ENCODE results near the gene TEX35. TPM values are rescaled to one million over a fixed set of nuclear protein-coding genes. Genes with fewer than 3 reads are reported as not detected.

Gene TEX35
- total and polyA plus RNA-seq, 10 of the 15 experiments (the other 5 are each of a cell fraction or from before 2014, with no cell fraction given): not detected

DNA sequence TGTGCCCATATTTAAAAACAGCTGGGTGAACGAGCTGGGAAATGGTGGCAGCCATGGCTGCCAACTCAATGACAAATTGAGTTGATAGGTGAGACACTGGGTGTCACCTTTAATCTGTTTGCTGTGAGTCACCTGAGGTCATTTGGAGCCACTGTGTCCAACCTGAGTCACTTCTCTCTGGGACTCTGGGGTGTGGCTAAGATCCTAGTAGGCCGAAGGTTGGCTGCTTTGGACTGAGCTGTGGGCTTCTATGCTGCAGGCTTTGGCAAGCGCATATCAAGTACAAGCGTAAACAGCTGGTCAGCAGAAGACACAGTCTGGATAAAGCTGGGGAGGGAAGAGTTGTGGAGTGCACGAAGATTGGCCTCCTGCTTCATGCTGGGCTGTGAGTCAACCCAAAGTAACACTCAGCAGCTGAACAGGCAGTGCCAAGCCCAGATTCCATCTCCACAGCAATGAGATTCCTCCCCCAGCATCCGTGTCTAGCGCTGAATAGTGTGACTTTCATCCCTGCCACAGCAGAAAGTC is 24.0 kb downstream of the TEX35 start:
- no peaks in the 10 kb centered on the region for H3K36me3 ChIP-seq (ENCODE audit: control insufficient read depth in 2 of 2, insufficient read depth in 2 of 2, low read length in 1 of 2)
- H3K9ac ChIP-seq (ENCODE audit: control insufficient read depth, insufficient read depth, low read length): no peak overlapping the region
- H3K4me2 ChIP-seq (ENCODE audit: control insufficient read depth, insufficient read depth): no peak overlapping the region
- 42% methylated on average over 7 of the region's 7 CpGs for WGBS (ENCODE audit: insufficient coverage, insufficient replicate concordance, low lambda C conversion rate, missing lambda C conversion rate)
- H3K27ac ChIP-seq (ENCODE audit: control insufficient read depth, insufficient read depth): no peak overlapping the region
- peaks cover 3% of the 10 kb centered on the region; the same call in 1 of the 2 replicates for H3K4me1 ChIP-seq (ENCODE audit: control insufficient read depth, insufficient read depth, low read length)
- TF ChIP-seq ATF2 (IDR thresholded peaks at IDR 0.05; ENCODE audit: low read length) (no peak), KDM1A (IDR thresholded peaks at IDR 0.05; ENCODE audit: borderline replicate concordance) (no peak), SRF (IDR thresholded peaks at IDR 0.05; ENCODE audit: low read depth in 2 of 2, low read length in 2 of 2) (no peak), RAD51 (IDR thresholded peaks at IDR 0.05) (no peak), EZH2 (IDR thresholded peaks at IDR 0.05; ENCODE audit: borderline replicate concordance, control insufficient read depth, low read depth, low read length) (no peak), CBX3 (IDR thresholded peaks at IDR 0.05; ENCODE audit: borderline replicate concordance, low read depth) (no peak), POLR2A (IDR thresholded peaks at IDR 0.05; ENCODE audit: low read depth, low read length) (no peak)
- TF ChIP-seq, protein P1, sequence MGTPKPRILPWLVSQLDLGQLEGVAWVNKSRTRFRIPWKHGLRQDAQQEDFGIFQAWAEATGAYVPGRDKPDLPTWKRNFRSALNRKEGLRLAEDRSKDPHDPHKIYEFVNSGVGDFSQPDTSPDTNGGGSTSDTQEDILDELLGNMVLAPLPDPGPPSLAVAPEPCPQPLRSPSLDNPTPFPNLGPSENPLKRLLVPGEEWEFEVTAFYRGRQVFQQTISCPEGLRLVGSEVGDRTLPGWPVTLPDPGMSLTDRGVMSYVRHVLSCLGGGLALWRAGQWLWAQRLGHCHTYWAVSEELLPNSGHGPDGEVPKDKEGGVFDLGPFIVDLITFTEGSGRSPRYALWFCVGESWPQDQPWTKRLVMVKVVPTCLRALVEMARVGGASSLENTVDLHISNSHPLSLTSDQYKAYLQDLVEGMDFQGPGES (IDR thresholded peaks at IDR 0.05): no peak
- ChIA-PET POLR2A (no interaction called here), SMC1A (ENCODE audit: uncharacterized antibody, unreplicated experiment) (no interaction called here), RAD21 (ENCODE audit: unreplicated experiment) (interaction anchor here (1.2 kb wide), 1 partner anchor 466 kb away, joined by 4 read pairs; no protein-coding TSS in a partner anchor), CTCF (interaction anchor here (1.2 to 15.3 kb wide), 3 partner anchors 33 to 466 kb away, joined by 3 to 283 read pairs (median 20); no protein-coding TSS in a partner anchor)
- in situ Hi-C loops (cut with MboI) (loop anchor here (25.0 kb wide), 1 partner anchor 225 kb away; no protein-coding TSS in a partner anchor), intact Hi-C loops (cut with micrococcal nuclease; ENCODE audit: unreplicated experiment) (no loop called here)
- BruUV-seq (replicated peaks): no TSS peak
- no peak overlapping the region for H3K4me3 ChIP-seq
- H3K79me2 ChIP-seq (ENCODE audit: control insufficient read depth, insufficient read depth, low read length): no peaks in the 10 kb centered on the region
- H3K9me3 ChIP-seq (replicated peaks; ENCODE audit: control insufficient read depth, insufficient read depth, low read length): no peaks in the 10 kb centered on the region
- ATAC-seq (no peak), FAIRE-seq (no peak), DNase-seq (ENCODE audit: low read depth, low spot score) (no peak)
- H3K27me3 ChIP-seq (replicated peaks in 1 of 2; ENCODE audit: control insufficient read depth in 2 of 2, insufficient read depth in 2 of 2, low read length in 1 of 2): no peaks in the 10 kb centered on the region; a peak in 1 of 4 replicates
- no peak overlapping the region for H2AFZ ChIP-seq (ENCODE audit: control insufficient read depth, low read depth, low read length)
- no peaks in the 10 kb centered on the region for H4K20me1 ChIP-seq (ENCODE audit: control insufficient read depth, insufficient read depth)

Data from GM12878 (cell line).